C4-2B (cell line): Measurements from ENCODE around the gene METTL21C.

Experiments
- ZFX ChIP-seq: fragments of 450-650 bp; IDR thresholded peaks from 2 replicates; pipeline ENCODE4 v1.6.1; 2017
- TF ChIP-seq, protein P1 (sequence below): fragments of 450-650 bp; conservative IDR thresholded peaks from 2 replicates; pipeline ENCODE4 v1.5.1; 2017; ENCODE audit warnings: mild to moderate bottlenecking

- TF ChIP-seq, protein P1, sequence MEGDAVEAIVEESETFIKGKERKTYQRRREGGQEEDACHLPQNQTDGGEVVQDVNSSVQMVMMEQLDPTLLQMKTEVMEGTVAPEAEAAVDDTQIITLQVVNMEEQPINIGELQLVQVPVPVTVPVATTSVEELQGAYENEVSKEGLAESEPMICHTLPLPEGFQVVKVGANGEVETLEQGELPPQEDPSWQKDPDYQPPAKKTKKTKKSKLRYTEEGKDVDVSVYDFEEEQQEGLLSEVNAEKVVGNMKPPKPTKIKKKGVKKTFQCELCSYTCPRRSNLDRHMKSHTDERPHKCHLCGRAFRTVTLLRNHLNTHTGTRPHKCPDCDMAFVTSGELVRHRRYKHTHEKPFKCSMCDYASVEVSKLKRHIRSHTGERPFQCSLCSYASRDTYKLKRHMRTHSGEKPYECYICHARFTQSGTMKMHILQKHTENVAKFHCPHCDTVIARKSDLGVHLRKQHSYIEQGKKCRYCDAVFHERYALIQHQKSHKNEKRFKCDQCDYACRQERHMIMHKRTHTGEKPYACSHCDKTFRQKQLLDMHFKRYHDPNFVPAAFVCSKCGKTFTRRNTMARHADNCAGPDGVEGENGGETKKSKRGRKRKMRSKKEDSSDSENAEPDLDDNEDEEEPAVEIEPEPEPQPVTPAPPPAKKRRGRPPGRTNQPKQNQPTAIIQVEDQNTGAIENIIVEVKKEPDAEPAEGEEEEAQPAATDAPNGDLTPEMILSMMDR: no peak
- TF ChIP-seq ZFX: no peak
These were observed 20.6 kb upstream of the METTL21C start for GRCh38 chr13:102715447-102715846.
